Measurements from ENCODE around the gene TCF4.

TCF4 gene

DNA sequence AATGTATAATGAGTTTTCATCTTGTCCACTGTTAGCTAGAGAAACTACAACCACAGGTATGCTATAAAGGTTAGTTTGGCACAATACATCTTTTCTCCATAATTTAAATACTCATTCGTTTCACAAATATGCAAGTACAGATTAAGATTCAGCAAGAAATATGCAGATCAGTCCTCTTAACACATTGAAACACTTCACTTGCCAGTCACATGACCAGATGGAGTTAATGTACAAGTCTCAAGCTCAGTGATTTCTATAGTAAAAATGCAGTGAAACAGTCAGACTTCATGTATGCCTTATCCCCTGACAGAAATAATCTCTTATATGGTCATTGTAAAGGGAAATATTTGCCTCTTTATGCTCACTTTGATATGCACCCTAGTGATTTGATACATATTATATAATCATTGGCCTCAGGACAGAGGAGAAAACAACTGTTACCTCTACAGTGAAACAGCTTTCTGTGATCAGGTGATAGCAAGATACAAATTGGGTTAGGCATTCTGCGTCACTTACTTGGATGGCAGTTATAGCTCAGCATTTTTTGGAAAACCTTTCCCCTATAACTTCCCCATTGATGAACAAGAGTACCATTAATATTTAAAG is 104.6 kb downstream of the TCF4 start:
- no peak overlapping the region for H3K4me3 ChIP-seq (replicated peaks; ENCODE audit: insufficient read depth, low read length)
- no peak overlapping the region for H3K27ac ChIP-seq (replicated peaks)
- no peaks in the 10 kb centered on the region for H3K27me3 ChIP-seq (ENCODE audit: insufficient read depth, poor library complexity, severe bottlenecking)
- TF ChIP-seq, protein P1, sequence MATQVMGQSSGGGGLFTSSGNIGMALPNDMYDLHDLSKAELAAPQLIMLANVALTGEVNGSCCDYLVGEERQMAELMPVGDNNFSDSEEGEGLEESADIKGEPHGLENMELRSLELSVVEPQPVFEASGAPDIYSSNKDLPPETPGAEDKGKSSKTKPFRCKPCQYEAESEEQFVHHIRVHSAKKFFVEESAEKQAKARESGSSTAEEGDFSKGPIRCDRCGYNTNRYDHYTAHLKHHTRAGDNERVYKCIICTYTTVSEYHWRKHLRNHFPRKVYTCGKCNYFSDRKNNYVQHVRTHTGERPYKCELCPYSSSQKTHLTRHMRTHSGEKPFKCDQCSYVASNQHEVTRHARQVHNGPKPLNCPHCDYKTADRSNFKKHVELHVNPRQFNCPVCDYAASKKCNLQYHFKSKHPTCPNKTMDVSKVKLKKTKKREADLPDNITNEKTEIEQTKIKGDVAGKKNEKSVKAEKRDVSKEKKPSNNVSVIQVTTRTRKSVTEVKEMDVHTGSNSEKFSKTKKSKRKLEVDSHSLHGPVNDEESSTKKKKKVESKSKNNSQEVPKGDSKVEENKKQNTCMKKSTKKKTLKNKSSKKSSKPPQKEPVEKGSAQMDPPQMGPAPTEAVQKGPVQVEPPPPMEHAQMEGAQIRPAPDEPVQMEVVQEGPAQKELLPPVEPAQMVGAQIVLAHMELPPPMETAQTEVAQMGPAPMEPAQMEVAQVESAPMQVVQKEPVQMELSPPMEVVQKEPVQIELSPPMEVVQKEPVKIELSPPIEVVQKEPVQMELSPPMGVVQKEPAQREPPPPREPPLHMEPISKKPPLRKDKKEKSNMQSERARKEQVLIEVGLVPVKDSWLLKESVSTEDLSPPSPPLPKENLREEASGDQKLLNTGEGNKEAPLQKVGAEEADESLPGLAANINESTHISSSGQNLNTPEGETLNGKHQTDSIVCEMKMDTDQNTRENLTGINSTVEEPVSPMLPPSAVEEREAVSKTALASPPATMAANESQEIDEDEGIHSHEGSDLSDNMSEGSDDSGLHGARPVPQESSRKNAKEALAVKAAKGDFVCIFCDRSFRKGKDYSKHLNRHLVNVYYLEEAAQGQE (IDR thresholded peaks at IDR 0.05; ENCODE audit: insufficient replicate concordance, low read depth), result no peak
- no peak for TF ChIP-seq SPI1 (IDR thresholded peaks at IDR 0.05; ENCODE audit: borderline replicate concordance, low read depth)
- TF ChIP-seq GABPA (IDR thresholded peaks at IDR 0.05; ENCODE audit: low read depth), result no peak
- TF ChIP-seq, protein P2, sequence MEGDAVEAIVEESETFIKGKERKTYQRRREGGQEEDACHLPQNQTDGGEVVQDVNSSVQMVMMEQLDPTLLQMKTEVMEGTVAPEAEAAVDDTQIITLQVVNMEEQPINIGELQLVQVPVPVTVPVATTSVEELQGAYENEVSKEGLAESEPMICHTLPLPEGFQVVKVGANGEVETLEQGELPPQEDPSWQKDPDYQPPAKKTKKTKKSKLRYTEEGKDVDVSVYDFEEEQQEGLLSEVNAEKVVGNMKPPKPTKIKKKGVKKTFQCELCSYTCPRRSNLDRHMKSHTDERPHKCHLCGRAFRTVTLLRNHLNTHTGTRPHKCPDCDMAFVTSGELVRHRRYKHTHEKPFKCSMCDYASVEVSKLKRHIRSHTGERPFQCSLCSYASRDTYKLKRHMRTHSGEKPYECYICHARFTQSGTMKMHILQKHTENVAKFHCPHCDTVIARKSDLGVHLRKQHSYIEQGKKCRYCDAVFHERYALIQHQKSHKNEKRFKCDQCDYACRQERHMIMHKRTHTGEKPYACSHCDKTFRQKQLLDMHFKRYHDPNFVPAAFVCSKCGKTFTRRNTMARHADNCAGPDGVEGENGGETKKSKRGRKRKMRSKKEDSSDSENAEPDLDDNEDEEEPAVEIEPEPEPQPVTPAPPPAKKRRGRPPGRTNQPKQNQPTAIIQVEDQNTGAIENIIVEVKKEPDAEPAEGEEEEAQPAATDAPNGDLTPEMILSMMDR (IDR thresholded peaks at IDR 0.05; ENCODE audit: insufficient read depth, low read length), result no peak
- TF ChIP-seq POLR2AphosphoS5 (IDR thresholded peaks at IDR 0.05; ENCODE audit: low read depth), result no peak
- DNase-seq (ENCODE audit: low read depth in 1 of 2, low spot score in 1 of 2), result no peak

GRCh38 chr18:55479656-55480420 is 108.2 kb downstream of the TCF4 start:
- no peak for TF ChIP-seq GABPA (IDR thresholded peaks at IDR 0.05; ENCODE audit: low read depth)
- TF ChIP-seq SPI1 (IDR thresholded peaks at IDR 0.05; ENCODE audit: borderline replicate concordance, low read depth), result no peak
- TF ChIP-seq, protein P1 (IDR thresholded peaks at IDR 0.05; ENCODE audit: insufficient replicate concordance, low read depth), result no peak
- TF ChIP-seq, protein P2 (IDR thresholded peaks at IDR 0.05; ENCODE audit: insufficient read depth, low read length), result no peak
- no peak for TF ChIP-seq POLR2AphosphoS5 (IDR thresholded peaks at IDR 0.05; ENCODE audit: low read depth)
- no peak overlapping the region for H3K4me3 ChIP-seq (replicated peaks; ENCODE audit: insufficient read depth, low read length)
- DNase-seq (ENCODE audit: low read depth in 1 of 2, low spot score in 1 of 2), result no peak
- H3K27ac ChIP-seq (replicated peaks), result no peak overlapping the region
- H3K27me3 ChIP-seq (ENCODE audit: insufficient read depth, poor library complexity, severe bottlenecking), result no peaks in the 10 kb centered on the region

GRCh38 chr18:55477860-55478581 is 110.0 kb downstream of the TCF4 start:
- no peak for DNase-seq (ENCODE audit: low read depth in 1 of 2, low spot score in 1 of 2)
- no peaks in the 10 kb centered on the region for H3K27me3 ChIP-seq (ENCODE audit: insufficient read depth, poor library complexity, severe bottlenecking)
- TF ChIP-seq GABPA (IDR thresholded peaks at IDR 0.05; ENCODE audit: low read depth) (no peak), POLR2AphosphoS5 (IDR thresholded peaks at IDR 0.05; ENCODE audit: low read depth) (no peak), SPI1 (IDR thresholded peaks at IDR 0.05; ENCODE audit: borderline replicate concordance, low read depth) (no peak)
- TF ChIP-seq, protein P2 (IDR thresholded peaks at IDR 0.05; ENCODE audit: insufficient read depth, low read length), result no peak
- TF ChIP-seq, protein P1 (IDR thresholded peaks at IDR 0.05; ENCODE audit: insufficient replicate concordance, low read depth), result no peak
- no peak overlapping the region for H3K27ac ChIP-seq (replicated peaks)
- no peak overlapping the region for H3K4me3 ChIP-seq (replicated peaks; ENCODE audit: insufficient read depth, low read length)

Measured in HL-60 (cell line).